VCaP (cell line): ENCODE measurements around the gene ENAH.

Source experiments
- H3K27ac ChIP-seq: fragments of 450-650 bp; 2 replicates; pipeline ENCODE4 v1.5.1; 2017
- TF ChIP-seq, protein P1 (sequence below): fragments of 450-650 bp; conservative IDR thresholded peaks from 2 replicates; pipeline ENCODE4 v1.5.1; 2017; ENCODE audit warnings: mild to moderate bottlenecking, moderate library complexity

ENAH gene

DNA sequence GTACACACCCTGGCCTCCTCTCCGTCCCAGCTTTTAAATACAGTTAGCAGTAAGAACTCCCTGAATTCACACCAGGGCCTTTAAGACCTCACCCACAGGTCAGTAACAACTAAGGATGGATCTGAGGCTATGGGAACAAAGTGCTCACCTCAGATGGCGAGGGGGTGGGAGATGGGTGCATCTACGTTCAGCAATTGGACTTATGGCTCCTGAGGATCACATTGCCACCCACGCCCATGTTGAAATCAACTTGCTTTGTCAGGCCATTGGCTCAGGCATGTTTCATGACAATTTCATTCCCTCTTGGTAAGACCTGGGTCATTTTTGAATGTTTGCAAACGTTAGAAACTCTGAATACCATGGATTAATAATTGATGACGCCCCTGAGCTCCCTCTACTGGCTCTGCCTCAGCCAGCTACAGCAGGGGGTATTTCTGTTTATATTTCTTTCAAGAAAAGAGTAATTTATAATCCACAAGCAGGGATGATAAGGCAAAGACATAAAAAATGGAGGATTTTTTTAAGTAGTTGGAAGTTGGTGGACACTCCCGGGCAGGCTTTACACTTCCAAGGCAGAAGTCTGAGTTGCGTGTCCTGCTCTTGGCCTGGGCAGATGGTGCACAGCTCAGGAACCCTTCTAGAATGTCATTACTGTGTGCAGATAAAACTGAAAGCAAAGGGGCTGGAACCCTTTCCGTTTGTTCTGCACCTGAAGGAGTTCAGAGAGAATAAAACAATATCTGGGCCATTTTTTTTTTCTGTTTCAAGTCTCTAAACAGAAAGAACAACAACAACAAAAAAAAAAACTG lies 211.4 kb downstream of the ENAH start:
- H3K27ac ChIP-seq: no peak overlapping the region
- TF ChIP-seq, protein P1, sequence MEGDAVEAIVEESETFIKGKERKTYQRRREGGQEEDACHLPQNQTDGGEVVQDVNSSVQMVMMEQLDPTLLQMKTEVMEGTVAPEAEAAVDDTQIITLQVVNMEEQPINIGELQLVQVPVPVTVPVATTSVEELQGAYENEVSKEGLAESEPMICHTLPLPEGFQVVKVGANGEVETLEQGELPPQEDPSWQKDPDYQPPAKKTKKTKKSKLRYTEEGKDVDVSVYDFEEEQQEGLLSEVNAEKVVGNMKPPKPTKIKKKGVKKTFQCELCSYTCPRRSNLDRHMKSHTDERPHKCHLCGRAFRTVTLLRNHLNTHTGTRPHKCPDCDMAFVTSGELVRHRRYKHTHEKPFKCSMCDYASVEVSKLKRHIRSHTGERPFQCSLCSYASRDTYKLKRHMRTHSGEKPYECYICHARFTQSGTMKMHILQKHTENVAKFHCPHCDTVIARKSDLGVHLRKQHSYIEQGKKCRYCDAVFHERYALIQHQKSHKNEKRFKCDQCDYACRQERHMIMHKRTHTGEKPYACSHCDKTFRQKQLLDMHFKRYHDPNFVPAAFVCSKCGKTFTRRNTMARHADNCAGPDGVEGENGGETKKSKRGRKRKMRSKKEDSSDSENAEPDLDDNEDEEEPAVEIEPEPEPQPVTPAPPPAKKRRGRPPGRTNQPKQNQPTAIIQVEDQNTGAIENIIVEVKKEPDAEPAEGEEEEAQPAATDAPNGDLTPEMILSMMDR: peak; percentile 58

DNA sequence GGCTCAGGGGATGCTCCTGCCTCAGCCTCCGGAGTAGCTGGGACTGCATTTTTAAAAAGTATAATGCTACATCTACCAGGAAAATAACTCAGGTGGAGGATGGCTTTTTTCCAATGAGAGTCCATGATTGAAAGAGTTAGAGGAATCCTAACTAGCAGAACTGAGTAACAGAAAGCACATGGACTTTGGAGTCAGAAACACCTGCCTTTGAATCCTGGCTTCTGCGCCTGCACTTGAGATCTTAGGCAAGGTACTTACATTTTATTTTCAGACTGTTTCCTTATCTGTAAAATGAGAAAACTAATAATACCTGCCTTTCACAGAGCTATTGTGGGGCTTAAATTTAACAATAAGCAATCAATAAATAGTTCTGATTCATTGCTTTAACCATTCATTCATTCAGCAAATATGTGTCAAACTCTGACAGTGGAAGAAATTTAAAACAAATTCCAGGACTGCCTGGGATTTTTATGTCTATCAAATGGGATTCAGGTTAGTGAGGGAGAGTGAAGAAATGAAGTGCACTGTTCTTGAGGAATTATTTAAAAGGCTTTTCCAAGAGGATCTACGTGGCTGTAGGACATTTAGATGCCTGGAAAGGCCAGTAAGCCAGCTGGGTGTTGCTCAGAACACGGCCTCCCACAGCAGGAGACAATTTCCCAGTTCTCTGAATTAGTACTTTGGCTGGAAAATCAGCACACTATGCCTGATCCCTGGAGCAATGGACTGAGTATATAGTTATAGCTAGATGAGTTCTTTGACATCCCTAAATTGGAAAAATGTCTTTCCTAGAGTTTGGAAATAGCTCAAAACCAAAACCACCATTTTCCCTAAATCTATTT lies 212.3 kb downstream of the ENAH start:
- H3K27ac ChIP-seq: no peak overlapping the region
- TF ChIP-seq, protein P1: no peak

DNA sequence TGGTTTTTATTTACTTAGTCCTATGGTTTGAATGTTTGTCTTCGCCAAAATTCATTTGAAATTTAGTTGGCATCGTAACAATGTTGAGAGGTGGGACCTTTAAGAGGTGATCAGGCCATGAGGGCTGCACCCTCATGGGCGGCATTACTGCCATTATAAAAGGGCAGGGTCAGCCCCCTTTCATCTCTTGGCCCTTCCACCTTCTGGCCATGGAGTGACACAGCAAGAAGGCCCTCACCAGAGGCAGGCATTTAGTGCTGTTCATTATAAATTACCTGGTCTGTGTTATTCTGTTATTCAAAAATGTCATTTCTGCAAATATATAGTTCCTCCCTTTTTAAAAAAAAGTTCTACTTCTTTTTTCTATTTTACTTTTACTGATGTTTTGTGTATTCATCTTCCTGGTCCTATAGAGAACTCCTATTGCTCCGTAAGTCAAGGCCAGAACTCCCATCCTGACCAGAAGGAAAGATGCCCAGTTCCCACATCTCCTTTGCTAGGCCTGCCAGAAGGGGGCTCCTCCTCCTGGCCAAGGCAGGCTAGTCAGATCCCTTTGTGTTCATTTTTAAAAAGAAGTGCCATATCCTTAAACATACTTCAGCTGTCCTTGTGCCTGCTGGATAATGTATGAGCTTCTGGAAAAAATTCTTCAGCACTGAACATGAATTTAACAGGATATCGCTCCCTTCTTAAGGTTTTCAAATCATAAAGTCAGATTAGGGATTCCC lies 215.0 kb downstream of the ENAH start:
- TF ChIP-seq, protein P1: peak; percentile 55

More for the DNA sequence above, 215.0 kb downstream of the ENAH start:
- no peak overlapping the region for H3K27ac ChIP-seq
